Gastroesophageal sphincter (tissue), 4 donors: ENCODE measurements around the gene SFR1. TPM values are rescaled to one million over a fixed set of nuclear protein-coding genes. Genes with fewer than 3 reads are reported as not detected.
A peak's percentile ranks its signal among the peaks of the same experiment; 100 is the strongest.

Source experiments
- ATAC-seq: fragments of 150-250 bp; one replicate; pipeline ENCODE4 v1.9.1; 2016; ENCODE audit warnings: mild to moderate bottlenecking, moderate library complexity
- H3K27ac ChIP-seq, 4 donors: fragments of 200-600 bp; sonication (generic) in 3 of 4; 1 replicate in 3 of 4; 2 replicates in 1 of 4; pipeline ENCODE4 v1.5.1; 2016 to 2019
- H3K27me3 ChIP-seq: fragments of 200-600 bp; sonication (generic); one replicate; pipeline ENCODE4 v1.5.1; 2019
- H3K36me3 ChIP-seq, 2 donors: fragments of 200-600 bp; sonication (generic); one replicate each; pipeline ENCODE4 v1.5.1; 2019; ENCODE audit warnings: control low read depth in 1 of 2
- H3K4me1 ChIP-seq, 3 donors: fragments of 200-600 bp; sonication (generic); 1 replicate in 2 of 3; 2 replicates in 1 of 3; pipeline ENCODE4 v1.5.1; 2016 to 2019; ENCODE audit warnings: control low read depth in 2 of 3
- H3K4me3 ChIP-seq, 2 donors: fragments of 200-600 bp; sonication (generic); one replicate each; pipeline ENCODE4 v1.5.1; 2019; ENCODE audit warnings: mild to moderate bottlenecking in 1 of 2, moderate library complexity in 1 of 2
- H3K9me3 ChIP-seq, 3 donors: fragments of 200-600 bp; sonication (generic); one replicate each; pipeline ENCODE4 v1.5.1; 2017 to 2019; ENCODE audit warnings: control low read depth in 2 of 3
- CTCF ChIP-seq, 4 experiments: fragments of 200-600 bp in 2 of 4; fragments of 450-650 bp in 2 of 4; sonication (generic) in 1 of 4; IDR thresholded peaks; one replicate each; pipeline ENCODE4 v1.5.1; 2017 to 2019; ENCODE audit warnings: antibody characterized with exemption in 4 of 4, mild to moderate bottlenecking in 2 of 4, moderate library complexity in 2 of 4
- EP300 ChIP-seq: sonication (generic); formaldehyde crosslinking; IDR thresholded peaks from one replicate; pipeline ENCODE4 v1.6.1; 2017; ENCODE audit warnings: antibody characterized with exemption, mild to moderate bottlenecking
- POLR2A ChIP-seq, 2 donors: fragments of 450-650 bp; IDR thresholded peaks; one replicate each; pipeline ENCODE4 v1.6.1; 2017; ENCODE audit warnings: antibody characterized with exemption in 2 of 2, mild to moderate bottlenecking in 2 of 2, moderate library complexity in 1 of 2
- POLR2AphosphoS5 ChIP-seq: sonication (generic); formaldehyde crosslinking; IDR thresholded peaks from one replicate; pipeline ENCODE4 v1.6.1; 2017; ENCODE audit warnings: antibody characterized with exemption
- WGBS, 2 donors: methylation state at CpG; one replicate each; pipeline ENCODE4 v1.1.5; 2018; ENCODE audit warnings: low coverage in 1 of 2; 5-methylcytosine and 5-hydroxymethylcytosine counted together
- total RNA-seq, 4 donors: library from RNA; depleted of rRNA; stranded (reverse); fragments of >200 nt; gene quantifications; one replicate each; pipeline ENCODE4 v1.1.0, GENCODE V29; 2016

SFR1 gene
- total RNA-seq, 4 donors from 2014 or later: 5.3 to 12.7 (median 9.8) TPM

GRCh38 chr10:104077247-104077646, 44.7 kb upstream of the SFR1 start:
- Histone ChIP-seq H3K4me1 (peaks cover 0 to 10% (median 0%) of the 10 kb centered on the region in 3 donors), H3K27ac (no peak overlapping the region), H3K9me3 (no peaks in the 10 kb centered on the region), H3K36me3 (no peaks in the 10 kb centered on the region), H3K4me3 (no peak overlapping the region), H3K27me3 (peaks cover under 1% of the 10 kb centered on the region)
- WGBS, 2 donors: 50% methylated on average over 1 of the region's 3 CpGs; no CpG with 5 or more reads in 1 of the 2 donors
- no peak for ATAC-seq
- TF ChIP-seq POLR2AphosphoS5: no peak
- no peak for TF ChIP-seq POLR2A (IDR thresholded peaks at IDR 0.05)
- no peak for TF ChIP-seq EP300

- Histone ChIP-seq H3K9me3 (no peaks in the 10 kb centered on the region), H3K27ac (no peak overlapping the region), H3K36me3 (no peaks in the 10 kb centered on the region), H3K27me3 (no peaks in the 10 kb centered on the region), H3K4me1 (peaks cover 0 to 11% (median 0%) of the 10 kb centered on the region in 3 donors), H3K4me3 (no peak overlapping the region)
- WGBS, 2 donors: 70% methylated on average over 1 of the region's 5 CpGs; no CpG with 5 or more reads in 1 of the 2 donors
- TF ChIP-seq POLR2A (IDR thresholded peaks at IDR 0.05) (no peak), EP300 (no peak), POLR2AphosphoS5 (no peak), CTCF (IDR thresholded peaks at IDR 0.05) (no peak)
- no peak for ATAC-seq
These were observed 44.3 kb upstream of the SFR1 start for GRCh38 chr10:104077663-104078151.

GRCh38 chr10:104080762-104081161, 41.2 kb upstream of the SFR1 start:
- Histone ChIP-seq H3K27me3 (no peaks in the 10 kb centered on the region), H3K9me3 (no peaks in the 10 kb centered on the region), H3K36me3 (no peaks in the 10 kb centered on the region), H3K4me1 (peaks cover 0 to 11% (median 0%) of the 10 kb centered on the region in 3 donors), H3K4me3 (no peak overlapping the region), H3K27ac (no peak overlapping the region)
- 52 to 57% methylated on average over 1 of the region's 1 CpG for WGBS, 2 donors
- no peak for ATAC-seq
- TF ChIP-seq POLR2AphosphoS5 (no peak), CTCF (IDR thresholded peaks at IDR 0.05) (peak in 2 of 4 experiments; percentile 8 to 19)

GRCh38 chr10:104081998-104082397, 40.0 kb upstream of the SFR1 start:
- Histone ChIP-seq H3K9me3 (no peaks in the 10 kb centered on the region), H3K4me1 (peaks cover 0 to 3% (median 0%) of the 10 kb centered on the region in 3 donors), H3K4me3 (no peak overlapping the region), H3K36me3 (no peaks in the 10 kb centered on the region), H3K27me3 (no peaks in the 10 kb centered on the region), H3K27ac (no peak overlapping the region)
- 29 to 50% methylated on average over 2 to 5 of the region's 5 CpGs for WGBS, 2 donors
- TF ChIP-seq CTCF (IDR thresholded peaks at IDR 0.05): no peak
- ATAC-seq: no peak

- Histone ChIP-seq H3K9me3 (no peaks in the 10 kb centered on the region), H3K36me3 (no peaks in the 10 kb centered on the region), H3K27ac (no peak overlapping the region), H3K27me3 (no peaks in the 10 kb centered on the region), H3K4me1 (peaks cover 0 to 3% (median 0%) of the 10 kb centered on the region in 3 donors), H3K4me3 (no peak overlapping the region)
- WGBS, 2 donors: 55 to 71% methylated on average over 4 to 5 of the region's 5 CpGs
- TF ChIP-seq POLR2A (IDR thresholded peaks at IDR 0.05): no peak
- TF ChIP-seq CTCF (IDR thresholded peaks at IDR 0.05): no peak
- TF ChIP-seq POLR2AphosphoS5: no peak
- ATAC-seq: no peak
These were observed 37.4 kb upstream of the SFR1 start for GRCh38 chr10:104084482-104085142.
